Measurements from ENCODE around the gene KDM8.

The KDM8 gene

GRCh38 chr16:27269300-27270150 is 66.2 kb downstream of the KDM8 start:
- Mint-ChIP-seq H3K27me3 (no peaks in the 10 kb centered on the region), H3K4me1 (peaks cover 48% of the 10 kb centered on the region), H3K9me3 (peaks cover 2% of the 10 kb centered on the region), H3K27ac (peak overlapping the region; percentile 100), H3K4me3 (peak overlapping the region; percentile 87), H3K36me3 (peaks cover 28% of the 10 kb centered on the region)
- no peak for ATAC-seq

- Mint-ChIP-seq H3K27ac (peak overlapping the region; percentile 100), H3K4me1 (peaks cover 43% of the 10 kb centered on the region), H3K4me3 (no peak overlapping the region), H3K36me3 (peaks cover 25% of the 10 kb centered on the region), H3K27me3 (no peaks in the 10 kb centered on the region), H3K9me3 (peaks cover 2% of the 10 kb centered on the region)
- no peak for ATAC-seq
Measured at GRCh38 chr16:27270349-27270748, 67.0 kb downstream of the KDM8 start.
